Muscle of leg (tissue), 11 donors: ENCODE measurements around the gene MEIS3. TPM values are rescaled to one million over a fixed set of nuclear protein-coding genes. Genes with fewer than 3 reads are reported as not detected.
A peak's percentile ranks its signal among the peaks of the same experiment; 100 is the strongest.
"Not testable (repeated sequence)": the region's sequence is repeated elsewhere in the genome, so short reads cannot be mapped to it uniquely, and the experiment has no call there.

Experiments
- DNase-seq: peaks from one replicate; pipeline ENCODE4 v3.0.0; 2013
- H3K27ac ChIP-seq: one replicate; pipeline ENCODE4 v1.5.1; 2013; ENCODE audit warnings: mild to moderate bottlenecking, low read length, control low read depth
- H3K27me3 ChIP-seq: one replicate; pipeline ENCODE4 v1.6.1; 2013; ENCODE audit warnings: low read length; ENCODE audit not compliant: control insufficient read depth, insufficient read depth
- H3K36me3 ChIP-seq: one replicate; pipeline ENCODE4 v1.6.1; 2013; ENCODE audit warnings: low read length; ENCODE audit not compliant: control insufficient read depth, insufficient read depth
- H3K4me1 ChIP-seq: one replicate; pipeline ENCODE4 v1.6.1; 2013; ENCODE audit warnings: low read length; ENCODE audit not compliant: control insufficient read depth, insufficient read depth
- H3K4me3 ChIP-seq: one replicate; pipeline ENCODE4 v1.5.1; 2013; ENCODE audit warnings: low read length, control low read depth
- H3K9me3 ChIP-seq: replicated peaks from 2 replicates; pipeline ENCODE4 v1.6.1; 2013; ENCODE audit warnings: low read depth, low read length; ENCODE audit not compliant: control insufficient read depth
- WGBS: methylation state at CpG from one replicate; pipeline ENCODE4 v1.1.5; 2013; ENCODE audit warnings: missing lambda C conversion rate; ENCODE audit not compliant: insufficient coverage; 5-methylcytosine and 5-hydroxymethylcytosine counted together
- polyA plus RNA-seq, 8 donors: library from polyadenylated mRNA; unstranded; fragments of 120-200 nt; gene quantifications; one replicate each; pipeline versions ENCODE4 v1.2.1 to v1.2.3, GENCODE V29; 2013; ENCODE audit warnings: inconsistent platforms in 1 of 8, low replicate concordance in 1 of 8; ENCODE audit not compliant: insufficient read length in 8 of 8, insufficient read depth in 1 of 8
- total RNA-seq: library from RNA; stranded (reverse); fragments of 120-200 nt; gene quantifications from one replicate; pipeline ENCODE4 v1.2.4, GENCODE V29; 2013

The MEIS3 gene
- total and polyA plus RNA-seq, 9 donors, result 7.3 to 11.5 (median 9.6) TPM

GRCh38 chr19:47405197-47405550 lies 14.2 kb downstream of the MEIS3 start:
- Histone ChIP-seq H3K4me3 (no peak overlapping the region), H3K27ac (no peak overlapping the region), H3K27me3 (peaks cover 12% of the 10 kb centered on the region), H3K9me3 (no peaks in the 10 kb centered on the region), H3K36me3 (no peaks in the 10 kb centered on the region), H3K4me1 (no peaks in the 10 kb centered on the region)
- DNase-seq, result no peak
- no CpG with 5 or more reads among the region's 4 CpGs for WGBS

GRCh38 chr19:47404334-47405196 lies 14.8 kb downstream of the MEIS3 start:
- DNase-seq, result no peak
- Histone ChIP-seq H3K4me3 (no peak overlapping the region), H3K4me1 (no peaks in the 10 kb centered on the region), H3K36me3 (no peaks in the 10 kb centered on the region), H3K27ac (no peak overlapping the region), H3K27me3 (peaks cover 13% of the 10 kb centered on the region), H3K9me3 (no peaks in the 10 kb centered on the region)
- WGBS, result 51% methylated on average over 6 of the region's 9 CpGs

- WGBS, result 80% methylated on average over 10 of the region's 16 CpGs
- H3K4me1 ChIP-seq, result no peaks in the 10 kb centered on the region
- H3K27me3 ChIP-seq, result peaks cover 20% of the 10 kb centered on the region
These were observed 16.8 kb downstream of the MEIS3 start for GRCh38 chr19:47402504-47402903.

GRCh38 chr19:47398707-47399597 lies 20.4 kb downstream of the MEIS3 start:
- Histone ChIP-seq H3K36me3 (no peaks in the 10 kb centered on the region), H3K4me1 (no peaks in the 10 kb centered on the region), H3K4me3 (no peak overlapping the region), H3K27me3 (peaks cover 9% of the 10 kb centered on the region), H3K9me3 (no peaks in the 10 kb centered on the region), H3K27ac (no peak overlapping the region)
- DNase-seq, result no peak
- 33% methylated on average over 15 of the region's 24 CpGs for WGBS

More at GRCh38 chr19:47402504-47402903, 16.8 kb downstream of the MEIS3 start:
- H3K9me3 ChIP-seq, result no peaks in the 10 kb centered on the region
- H3K27ac ChIP-seq, result no peak overlapping the region
- no peak overlapping the region for H3K4me3 ChIP-seq
- H3K36me3 ChIP-seq, result no peaks in the 10 kb centered on the region
- DNase-seq, result no peak

- Histone ChIP-seq H3K27me3 (no peaks in the 10 kb centered on the region), H3K36me3 (no peaks in the 10 kb centered on the region), H3K27ac (no peak overlapping the region), H3K9me3 (no peaks in the 10 kb centered on the region), H3K4me1 (no peaks in the 10 kb centered on the region), H3K4me3 (no peak overlapping the region)
- 40% methylated on average over 10 of the region's 15 CpGs for WGBS
- peak; percentile 61 for DNase-seq
These were observed 27.7 kb downstream of the MEIS3 start for GRCh38 chr19:47391510-47392223.

GRCh38 chr19:47390533-47391488 lies 28.5 kb downstream of the MEIS3 start:
- Histone ChIP-seq H3K27ac (no peak overlapping the region), H3K36me3 (no peaks in the 10 kb centered on the region), H3K4me1 (no peaks in the 10 kb centered on the region), H3K9me3 (no peaks in the 10 kb centered on the region), H3K27me3 (no peaks in the 10 kb centered on the region), H3K4me3 (no peak overlapping the region)
- WGBS, result 56% methylated on average over 8 of the region's 20 CpGs
- no peak for DNase-seq

GRCh38 chr19:47389150-47389556 lies 30.2 kb downstream of the MEIS3 start:
- Histone ChIP-seq H3K4me1 (no peaks in the 10 kb centered on the region), H3K27me3 (no peaks in the 10 kb centered on the region), H3K27ac (no peak overlapping the region), H3K9me3 (no peaks in the 10 kb centered on the region), H3K36me3 (no peaks in the 10 kb centered on the region), H3K4me3 (no peak overlapping the region)
- 40% methylated on average over 1 of the region's 9 CpGs for WGBS
- no peak for DNase-seq

- H3K27me3 ChIP-seq, H3K36me3 ChIP-seq, H3K27ac ChIP-seq, H3K9me3 ChIP-seq, H3K4me1 ChIP-seq, DNase-seq, H3K4me3 ChIP-seq: not testable (repeated sequence)
- no CpG with 5 or more reads among the region's 5 CpGs for WGBS
These were observed 30.6 kb downstream of the MEIS3 start for GRCh38 chr19:47388721-47389120.

GRCh38 chr19:47387623-47388022 lies 31.7 kb downstream of the MEIS3 start:
- H3K27me3 ChIP-seq, H3K4me3 ChIP-seq, H3K36me3 ChIP-seq, H3K9me3 ChIP-seq, H3K27ac ChIP-seq, H3K4me1 ChIP-seq, DNase-seq: not testable (repeated sequence)
- WGBS, result no CpG with 5 or more reads among the region's 3 CpGs
